Inflammatory macrophage treated with lipopolysaccharide for 1 hour (primary cell): ENCODE measurements around the gene KRT4.
"Not testable (repeated sequence)": the region's sequence is repeated elsewhere in the genome, so short reads cannot be mapped to it uniquely, and the experiment has no call there.

Experiments
- DNase-seq, 2 donors: peaks; one replicate each; pipeline ENCODE4 v3.0.0-alpha.2; 2020 to 2022

The KRT4 gene

GRCh38 chr12:52806821-52807543 is 6.9 kb downstream of the KRT4 start:
- DNase-seq = no peak

GRCh38 chr12:52806169-52806811 is 7.6 kb downstream of the KRT4 start:
- no peak for DNase-seq

- DNase-seq = no peak
These were observed 8.2 kb downstream of the KRT4 start for GRCh38 chr12:52805739-52806138.

GRCh38 chr12:52805000-52805399 is 8.9 kb downstream of the KRT4 start:
- DNase-seq = no peak

GRCh38 chr12:52802442-52802841 is 11.5 kb downstream of the KRT4 start:
- no peak for DNase-seq

GRCh38 chr12:52801773-52802172 is 12.1 kb downstream of the KRT4 start:
- no peak for DNase-seq

GRCh38 chr12:52800259-52800917 is 13.5 kb downstream of the KRT4 start:
- DNase-seq = no peak

- no peak for DNase-seq
These were observed 14.3 kb downstream of the KRT4 start for GRCh38 chr12:52799505-52800211.

GRCh38 chr12:52798671-52799504 is 15.0 kb downstream of the KRT4 start:
- DNase-seq = no peak

- DNase-seq = no peak
These were observed 15.8 kb downstream of the KRT4 start for GRCh38 chr12:52798003-52798670.

- DNase-seq = no peak
These were observed 16.4 kb downstream of the KRT4 start for GRCh38 chr12:52797529-52797894.

- no peak for DNase-seq
These were observed 16.9 kb downstream of the KRT4 start for GRCh38 chr12:52796839-52797528.

- DNase-seq = no peak
These were observed 17.5 kb downstream of the KRT4 start for GRCh38 chr12:52796429-52796794.

- DNase-seq = no peak
These were observed 18.1 kb downstream of the KRT4 start, which contains the start of gene KRT3 for GRCh38 chr12:52795694-52796428. Gene KRT3, minus strand, starts transcription at chr12:52796117. Its CDS starts 75 bp downstream, at chr12:52796042.

- not testable (repeated sequence) for DNase-seq
These were observed 18.6 kb downstream of the KRT4 start for GRCh38 chr12:52795332-52795674.

GRCh38 chr12:52794479-52795331 is 19.2 kb downstream of the KRT4 start:
- peak in 1 of 2 donors; percentile 12 for DNase-seq

- DNase-seq = no peak
These were observed 21.5 kb downstream of the KRT4 start for GRCh38 chr12:52792185-52793029.
